GM19099 (cell line): ENCODE results near the gene OR6A2.

Source experiments
- POLR2A ChIP-seq: IDR thresholded peaks from 3 replicates; pipeline ENCODE4 v1.6.1; 2011; ENCODE audit warnings: low read depth; ENCODE audit not compliant: insufficient read length; ENCODE audit errors: extremely low read depth

The OR6A2 gene

DNA sequence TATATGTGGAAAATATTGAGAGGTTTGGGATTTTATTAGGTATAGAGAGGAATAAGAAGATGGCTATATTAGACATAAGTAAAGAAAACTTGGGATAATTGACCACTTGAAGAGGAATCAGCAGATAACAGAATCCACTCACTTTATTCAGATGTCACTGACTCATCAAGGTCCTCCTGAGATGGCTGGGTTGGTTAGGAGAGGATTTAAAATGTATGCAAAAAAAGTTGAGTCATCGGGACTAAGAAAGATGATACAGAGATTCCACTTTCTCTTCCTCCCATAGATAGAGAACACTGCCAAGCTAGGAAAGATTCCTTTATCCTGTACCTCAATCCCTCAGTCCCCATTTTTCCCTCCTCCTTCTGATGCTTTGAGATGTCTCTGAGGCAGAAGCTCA lies at the start of gene OR6A2:
Gene OR6A2, minus strand, starts transcription at position 288 of the 400 bp plus-strand sequence. CDS start 3,981 bp downstream, outside the sequence.
- TF ChIP-seq POLR2A, result no peak

DNA sequence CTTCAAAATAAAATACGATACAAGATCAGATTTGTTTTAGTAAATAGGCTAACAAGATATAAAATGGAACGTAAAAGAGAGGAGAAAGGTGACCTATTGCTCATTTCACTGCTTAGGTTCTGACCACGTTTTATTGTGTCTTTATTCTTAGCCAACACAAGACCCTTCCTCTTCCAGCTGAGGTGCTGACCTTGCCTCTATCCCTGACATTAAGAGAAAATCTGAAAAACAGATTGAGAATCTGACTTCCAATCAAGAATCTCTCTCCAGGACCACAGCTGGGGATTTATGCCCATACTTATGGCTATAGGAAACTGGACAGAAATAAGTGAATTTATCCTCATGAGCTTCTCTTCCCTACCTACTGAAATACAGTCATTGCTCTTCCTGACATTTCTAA lies 45.9 kb upstream of the OR6A2 start, which contains the start of gene OR10A5:
Gene OR10A5, plus strand, starts transcription at position 301 of the 400 bp plus-strand sequence. Its CDS starts 0 bp downstream, at position 301.
- no peak for TF ChIP-seq POLR2A

GRCh38 chr11:6844356-6844755 lies 44.9 kb upstream of the OR6A2 start:
- TF ChIP-seq POLR2A, result no peak

- no peak for TF ChIP-seq POLR2A
Measured at GRCh38 chr11:6843670-6844069, 44.2 kb upstream of the OR6A2 start.

GRCh38 chr11:6841694-6842093 lies 42.2 kb upstream of the OR6A2 start:
- TF ChIP-seq POLR2A, result no peak

DNA sequence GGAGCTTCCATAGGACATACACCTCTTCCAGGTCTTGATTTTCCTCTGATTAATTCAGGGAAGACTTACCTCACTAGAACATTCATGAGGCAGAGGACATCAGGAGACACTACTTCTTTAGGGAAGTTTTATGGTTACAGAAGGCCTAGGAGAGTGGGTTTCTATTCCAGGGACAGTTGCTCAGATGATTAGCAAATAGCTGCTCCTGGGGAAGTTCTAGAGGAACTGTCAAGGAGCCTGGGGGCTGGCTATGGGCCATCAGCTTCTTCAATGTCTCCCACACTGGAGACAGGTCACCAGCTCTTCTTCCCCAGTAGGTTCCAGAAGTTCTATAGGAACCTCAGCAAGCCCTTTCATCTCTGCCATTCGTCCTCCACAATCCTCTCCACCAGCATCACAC lies 34.5 kb upstream of the OR6A2 start:
- TF ChIP-seq POLR2A, result no peak

GRCh38 chr11:6833356-6833755 lies 33.9 kb upstream of the OR6A2 start:
- TF ChIP-seq POLR2A, result no peak

DNA sequence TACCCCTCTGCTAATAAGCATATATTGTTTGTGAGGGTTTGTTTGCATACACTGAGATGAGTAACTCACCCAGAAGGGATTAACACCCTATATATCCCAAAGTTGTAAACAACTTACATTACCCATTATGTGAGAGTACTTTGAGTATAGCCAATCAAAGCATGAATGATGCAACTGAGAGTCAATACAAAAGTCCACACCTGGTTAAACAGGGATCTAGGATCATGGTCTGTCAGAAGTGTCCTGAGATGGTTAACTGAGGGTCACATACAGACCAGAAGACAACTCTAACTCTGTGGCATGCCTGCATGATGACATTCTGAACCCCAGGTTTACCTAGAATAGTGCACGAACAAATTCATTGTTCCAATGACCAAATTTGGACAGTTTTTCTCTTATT lies 28.6 kb upstream of the OR6A2 start:
- TF ChIP-seq POLR2A, result no peak

DNA sequence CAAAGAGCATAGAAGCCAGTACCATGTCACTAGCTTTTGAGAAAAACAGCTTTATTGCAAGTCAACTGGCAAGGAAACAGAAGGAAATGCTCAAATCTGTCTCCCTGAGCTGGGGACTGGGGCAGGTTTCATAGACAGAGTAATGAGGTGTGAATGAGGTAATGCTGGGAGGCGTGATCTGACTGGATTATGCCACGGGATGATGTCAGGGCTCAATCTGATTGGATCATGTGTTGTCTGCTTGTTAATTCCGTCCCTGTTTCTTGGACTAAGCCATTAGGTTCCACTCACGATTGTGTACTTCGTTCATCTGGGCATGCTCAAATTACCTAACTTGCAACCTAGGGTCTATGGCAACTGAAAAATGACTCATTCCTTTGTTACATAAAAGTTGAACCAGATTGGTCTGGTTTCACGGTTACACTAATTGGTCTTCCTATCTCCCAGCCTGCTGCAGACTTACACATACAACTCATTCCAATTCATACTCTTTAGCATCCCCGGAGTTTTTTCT lies 25.8 kb upstream of the OR6A2 start:
- no peak for TF ChIP-seq POLR2A

- no peak for TF ChIP-seq POLR2A
Measured at GRCh38 chr11:6824136-6824823, 24.8 kb upstream of the OR6A2 start.

GRCh38 chr11:6818967-6819366 lies 19.5 kb upstream of the OR6A2 start:
- TF ChIP-seq POLR2A, result no peak

DNA sequence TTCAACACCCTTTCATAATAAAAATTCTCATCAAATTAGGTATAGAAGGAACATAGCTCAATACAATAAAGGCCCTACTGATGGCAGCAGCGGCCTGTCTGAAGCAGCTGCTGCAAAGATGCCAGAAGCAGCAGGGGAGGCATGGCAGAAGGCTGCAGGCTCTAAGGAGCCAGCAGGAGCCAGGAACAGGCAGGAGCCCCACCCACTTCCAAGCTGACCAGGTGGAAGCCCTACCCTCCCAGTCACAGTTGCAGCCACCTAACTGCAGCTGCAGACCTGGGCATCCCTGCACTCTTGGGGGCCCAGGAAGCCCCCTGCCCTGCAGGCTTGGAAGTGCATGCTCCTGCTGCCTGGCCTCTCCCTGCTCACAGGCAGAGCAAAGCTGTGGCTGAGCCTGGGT lies 18.2 kb upstream of the OR6A2 start:
- no peak for TF ChIP-seq POLR2A

DNA sequence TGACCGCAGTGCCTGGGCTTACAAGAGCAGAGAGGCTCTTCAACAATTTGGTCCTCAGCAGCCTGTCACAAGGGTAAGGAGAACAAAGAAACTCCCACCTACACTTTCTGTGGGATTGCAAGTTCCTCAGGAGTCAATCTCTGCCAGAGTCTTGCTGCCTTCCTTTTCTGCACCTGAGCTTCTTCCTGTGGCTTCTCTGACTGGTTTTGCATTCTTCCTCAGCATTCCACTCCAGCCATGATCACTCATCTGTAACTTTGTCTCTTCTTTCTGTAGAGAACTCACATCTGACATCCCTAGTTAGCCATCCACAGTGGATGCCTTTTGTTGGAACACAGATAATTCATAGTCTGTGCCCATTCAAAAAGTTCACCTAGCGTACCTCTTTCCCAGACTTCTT lies 14.2 kb upstream of the OR6A2 start:
- TF ChIP-seq POLR2A, result no peak

GRCh38 chr11:6812390-6813005 lies 13.0 kb upstream of the OR6A2 start:
- TF ChIP-seq POLR2A, result no peak

DNA sequence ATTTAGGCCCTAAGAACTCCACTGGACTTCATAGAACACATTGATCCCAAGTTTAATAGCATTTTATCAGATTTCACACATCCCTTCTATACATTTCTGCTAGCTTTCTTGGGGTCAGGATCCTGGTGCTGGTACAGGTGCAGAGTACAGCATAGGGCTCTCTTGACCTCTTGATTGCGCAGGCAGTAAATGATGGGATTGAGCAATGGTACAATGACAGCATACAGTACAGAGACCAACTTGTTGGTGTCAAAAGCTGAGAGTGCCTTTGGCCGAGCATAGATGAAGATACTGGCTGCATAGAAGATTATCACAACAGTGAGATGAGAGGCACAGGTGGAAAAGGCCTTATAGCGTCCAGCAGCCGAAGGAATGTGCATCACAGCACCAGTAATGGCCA lies 4.8 kb downstream of the OR6A2 start:
- TF ChIP-seq POLR2A, result no peak

GRCh38 chr11:6790546-6790945 lies 8.9 kb downstream of the OR6A2 start:
- TF ChIP-seq POLR2A, result no peak
